Kidney (tissue), 14 donors: ENCODE results near the gene CXXC5. TPM values are rescaled to one million over a fixed set of nuclear protein-coding genes. Genes with fewer than 3 reads are reported as not detected.

Source experiments
- DNase-seq, 5 donors: peaks; one replicate each; pipeline ENCODE4 v3.0.0-alpha.2; 2013 to 2020
- FAIRE-seq: peaks from 2 replicates; lab custom pipeline; 2012; peaks lifted over from hg19 to GRCh38; lab: Jason Lieb, UNC
- H3K27ac ChIP-seq, 2 donors: one replicate each; pipeline ENCODE4 v1.7.0; 2013; ENCODE audit warnings: low read depth in 2 of 2, low read length in 2 of 2, inconsistent platforms in 1 of 2
- H3K27me3 ChIP-seq: one replicate; pipeline ENCODE4 v1.7.1; 2013; ENCODE audit warnings: low read length, inconsistent platforms; ENCODE audit not compliant: control insufficient read depth, insufficient read depth
- H3K36me3 ChIP-seq, 3 donors: one replicate each; pipeline versions ENCODE4 v1.7.0 to v1.7.1; 2013; ENCODE audit warnings: low read length in 3 of 3, control low read depth in 1 of 3, inconsistent platforms in 1 of 3; ENCODE audit not compliant: insufficient read depth in 3 of 3, control insufficient read depth in 2 of 3
- H3K4me1 ChIP-seq, 3 donors: one replicate each; pipeline versions ENCODE4 v1.7.0 to v1.7.1; 2013; ENCODE audit warnings: low read length in 3 of 3, inconsistent platforms in 1 of 3, low read depth in 1 of 3; ENCODE audit not compliant: control insufficient read depth in 2 of 3, insufficient read depth in 2 of 3
- H3K4me3 ChIP-seq, 3 donors: one replicate each; pipeline versions ENCODE4 v1.7.0 to v1.8.1; 2013; ENCODE audit warnings: low read length in 3 of 3, control low read depth in 1 of 3, inconsistent platforms in 1 of 3
- H3K9ac ChIP-seq, 3 donors: one replicate each; pipeline versions ENCODE4 v1.7.0 to v1.7.1; 2013; ENCODE audit warnings: low read length in 3 of 3, control low read depth in 1 of 3, inconsistent platforms in 1 of 3
- H3K9me3 ChIP-seq, 3 donors: one replicate each; pipeline versions ENCODE4 v1.7.0 to v1.7.1; 2013; ENCODE audit warnings: low read length in 3 of 3, control low read depth in 1 of 3, inconsistent platforms in 1 of 3; ENCODE audit not compliant: control insufficient read depth in 2 of 3, insufficient read depth in 1 of 3
- intact Hi-C: fragments of 100-400 bp; cut with DNase I; formaldehyde crosslinking; loops from one replicate; pipeline ENCODE4 v1.11.1; 2022
- polyA plus RNA-seq: library from polyadenylated mRNA; stranded (reverse); fragments of 350-450 nt; fragmentation: Illumina TruSeq; extraction: RNeasy Lipid Tissue Mini Kit (QIAGEN cat#74804); gene quantifications from one replicate; pipeline ENCODE4 v1.2.3, GENCODE V29; 2014; ENCODE audit warnings: low read depth, low replicate concordance; ENCODE audit not compliant: insufficient read depth
- total RNA-seq: library from RNA; stranded (reverse); fragmentation: NEBNext Ultra II Directional; extraction: Animal tissue kit (Norgen Biotek cat#: 25700); gene quantifications from one replicate; pipeline ENCODE4 v1.2.1, GENCODE V29; 2021
- TF ChIP-seq, protein P1 (sequence below): IDR thresholded peaks from 3 replicates; pipeline ENCODE4 v1.5.1; 2012; ENCODE audit warnings: mild to moderate bottlenecking, moderate library complexity, borderline replicate concordance; ENCODE audit not compliant: insufficient read depth; ENCODE audit errors: extremely low read depth
- donor health status: control.
- donor health status: control.
- donor health status: control.
- donor health status: control.
- donor health status: control.
- donor health status: DM: yes; HTN: yes; CAD: no.
- donor health status: Normal renal cell carcinoma (clear cell type).

CXXC5 gene
- total and polyA plus RNA-seq, 2 donors from 2014 or later: 116 to 122 TPM

- Histone ChIP-seq H3K4me3 (no peak overlapping the region), H3K36me3 (no peaks in the 10 kb centered on the region), H3K4me1 (no peaks in the 10 kb centered on the region), H3K9ac (no peak overlapping the region), H3K9me3 (no peaks in the 10 kb centered on the region), H3K27ac (no peak overlapping the region), H3K27me3 (no peaks in the 10 kb centered on the region)
- TF ChIP-seq, protein P1, sequence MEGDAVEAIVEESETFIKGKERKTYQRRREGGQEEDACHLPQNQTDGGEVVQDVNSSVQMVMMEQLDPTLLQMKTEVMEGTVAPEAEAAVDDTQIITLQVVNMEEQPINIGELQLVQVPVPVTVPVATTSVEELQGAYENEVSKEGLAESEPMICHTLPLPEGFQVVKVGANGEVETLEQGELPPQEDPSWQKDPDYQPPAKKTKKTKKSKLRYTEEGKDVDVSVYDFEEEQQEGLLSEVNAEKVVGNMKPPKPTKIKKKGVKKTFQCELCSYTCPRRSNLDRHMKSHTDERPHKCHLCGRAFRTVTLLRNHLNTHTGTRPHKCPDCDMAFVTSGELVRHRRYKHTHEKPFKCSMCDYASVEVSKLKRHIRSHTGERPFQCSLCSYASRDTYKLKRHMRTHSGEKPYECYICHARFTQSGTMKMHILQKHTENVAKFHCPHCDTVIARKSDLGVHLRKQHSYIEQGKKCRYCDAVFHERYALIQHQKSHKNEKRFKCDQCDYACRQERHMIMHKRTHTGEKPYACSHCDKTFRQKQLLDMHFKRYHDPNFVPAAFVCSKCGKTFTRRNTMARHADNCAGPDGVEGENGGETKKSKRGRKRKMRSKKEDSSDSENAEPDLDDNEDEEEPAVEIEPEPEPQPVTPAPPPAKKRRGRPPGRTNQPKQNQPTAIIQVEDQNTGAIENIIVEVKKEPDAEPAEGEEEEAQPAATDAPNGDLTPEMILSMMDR: no peak
- intact Hi-C loops: no loop called here
- no peak for DNase-seq
- no peak for FAIRE-seq
These were observed 83.1 kb downstream of the CXXC5 start for GRCh38 chr5:139731281-139731680.

DNA sequence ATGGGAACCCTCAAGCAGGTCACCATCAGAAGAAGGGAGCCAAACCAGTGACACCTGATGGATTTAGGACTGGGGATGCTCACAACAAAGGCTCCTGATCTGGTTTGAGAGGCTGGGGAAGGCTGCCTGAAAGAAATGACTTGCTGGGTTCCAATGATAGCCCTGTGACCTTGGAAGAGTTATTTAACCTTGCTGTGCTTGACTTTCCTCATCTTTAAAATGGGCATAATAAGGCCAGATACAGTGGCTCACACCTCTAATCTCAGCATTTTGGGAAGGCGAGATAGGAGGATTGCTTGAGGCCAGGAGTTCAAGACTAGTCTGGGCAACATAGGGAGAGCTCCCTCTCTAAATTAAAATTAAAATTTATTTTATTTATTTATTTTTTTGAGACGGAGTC, 83.9 kb downstream of the CXXC5 start:
- Histone ChIP-seq H3K4me1 (no peaks in the 10 kb centered on the region), H3K4me3 (no peak overlapping the region), H3K36me3 (no peaks in the 10 kb centered on the region), H3K27me3 (no peaks in the 10 kb centered on the region), H3K9me3 (no peaks in the 10 kb centered on the region), H3K9ac (no peak overlapping the region), H3K27ac (no peak overlapping the region)
- DNase-seq (no peak), FAIRE-seq (no peak)
- TF ChIP-seq, protein P1: no peak
- intact Hi-C loops: no loop called here

DNA sequence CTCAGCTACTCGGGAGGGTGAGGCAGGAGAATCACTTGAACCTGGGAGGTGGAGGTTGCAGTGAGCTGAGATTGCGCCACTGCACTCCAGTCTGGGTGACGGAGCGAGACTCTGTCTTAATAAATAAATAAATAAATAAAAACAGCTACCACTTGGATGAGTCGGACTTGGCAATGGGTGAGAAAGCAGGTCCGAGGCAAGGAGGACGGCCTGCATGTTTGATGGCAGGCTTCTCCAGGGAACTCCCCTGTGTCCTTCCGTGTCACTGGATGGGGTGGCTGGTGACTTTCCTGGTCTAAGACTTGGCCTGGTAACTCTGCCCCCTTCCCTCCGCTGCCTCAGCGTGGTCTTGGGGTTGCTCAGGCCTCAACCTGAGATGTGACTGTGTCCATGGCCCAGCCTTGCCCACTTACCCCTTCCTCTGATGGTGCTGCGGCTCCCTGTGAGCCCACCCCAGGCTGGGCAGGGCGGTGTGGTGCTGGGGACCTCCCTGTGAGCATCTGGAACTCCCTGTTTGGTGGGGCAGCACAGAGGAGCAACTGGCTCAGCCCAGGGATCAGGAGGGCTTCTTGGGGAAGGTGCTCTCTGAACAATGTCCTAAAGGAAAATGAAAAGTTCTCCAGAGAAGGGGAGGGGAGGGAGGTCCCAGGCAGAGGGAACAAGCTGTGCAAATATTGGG, 85.0 kb downstream of the CXXC5 start:
- intact Hi-C loops: no loop called here
- FAIRE-seq: no peak
- no peaks in the 10 kb centered on the region for H3K36me3 ChIP-seq
- H3K9me3 ChIP-seq: no peaks in the 10 kb centered on the region
- TF ChIP-seq, protein P1: no peak
- DNase-seq: no peak
- H3K4me3 ChIP-seq: no peak overlapping the region
- H3K9ac ChIP-seq: no peak overlapping the region
- H3K27me3 ChIP-seq: no peaks in the 10 kb centered on the region
- H3K4me1 ChIP-seq: no peaks in the 10 kb centered on the region
- no peak overlapping the region for H3K27ac ChIP-seq

Other genes with a start within 250 kb of the CXXC5 start
- 6.8 TPM for gene SPATA24, start 244.3 kb upstream of the CXXC5 start, total RNA-seq
- 21.6 TPM for gene SPATA24, start 244.3 kb upstream of the CXXC5 start, polyA plus RNA-seq
- gene DNAJC18, start 208.8 kb upstream of the CXXC5 start, total RNA-seq: 13.7 TPM
- gene DNAJC18, start 208.8 kb upstream of the CXXC5 start, polyA plus RNA-seq: 3.9 TPM
- gene ECSCR, start 185.6 kb upstream of the CXXC5 start, total RNA-seq: 34.9 TPM
- 31.9 TPM for gene ECSCR, start 185.6 kb upstream of the CXXC5 start, polyA plus RNA-seq
- gene SMIM33, start 177.3 kb upstream of the CXXC5 start, total RNA-seq: 0.13 TPM
- gene SMIM33, start 177.3 kb upstream of the CXXC5 start, polyA plus RNA-seq: not detected
- gene STING1, start 165.6 kb upstream of the CXXC5 start, total RNA-seq: 109 TPM
- 29.8 TPM for gene STING1, start 165.6 kb upstream of the CXXC5 start, polyA plus RNA-seq
- 131 TPM for gene UBE2D2, start 87.0 kb upstream of the CXXC5 start, total RNA-seq
- gene UBE2D2, start 87.0 kb upstream of the CXXC5 start, polyA plus RNA-seq: 118 TPM
- 0.13 TPM for gene PSD2, start 147.5 kb downstream of the CXXC5 start, total RNA-seq
- gene PSD2, start 147.5 kb downstream of the CXXC5 start, polyA plus RNA-seq: 0.09 TPM